GM19035 (cell line): ENCODE results near the gene GLCE.
"Not testable (repeated sequence)": the region's sequence is repeated elsewhere in the genome, so short reads cannot be mapped to it uniquely, and the experiment has no call there.

Experiments
- ATAC-seq: cut with Tn5 transposase; IDR thresholded peaks from one replicate; pipeline ENCODE4 v1.9.1; 2021; ENCODE audit not compliant: unreplicated experiment

Gene GLCE

GRCh38 chr15:69297642-69298353, 137.4 kb downstream of the GLCE start:
- ATAC-seq, result no peak

GRCh38 chr15:69298354-69298696, 137.9 kb downstream of the GLCE start:
- ATAC-seq, result no peak

- ATAC-seq, result no peak
These were observed 138.4 kb downstream of the GLCE start, which contains the start of gene PAQR5 for GRCh38 chr15:69298697-69299441. PAQR5 (plus strand) TSS chr15:69298912; CDS start chr15:69360081, 61,169 bp downstream.

GRCh38 chr15:69299451-69299886, 139.0 kb downstream of the GLCE start:
- no peak for ATAC-seq

GRCh38 chr15:69299943-69300588, 139.6 kb downstream of the GLCE start:
- ATAC-seq, result no peak

- ATAC-seq, result not testable (repeated sequence)
These were observed 140.7 kb downstream of the GLCE start for GRCh38 chr15:69301101-69301500.

GRCh38 chr15:69302087-69302486, 141.7 kb downstream of the GLCE start:
- ATAC-seq, result not testable (repeated sequence)

- no peak for ATAC-seq
These were observed 142.5 kb downstream of the GLCE start for GRCh38 chr15:69302929-69303328.

- ATAC-seq, result no peak
These were observed 143.1 kb downstream of the GLCE start for GRCh38 chr15:69303337-69304181.

GRCh38 chr15:69304182-69304545, 143.7 kb downstream of the GLCE start:
- ATAC-seq, result no peak

GRCh38 chr15:69305204-69305931, 144.9 kb downstream of the GLCE start:
- no peak for ATAC-seq

- no peak for ATAC-seq
These were observed 145.6 kb downstream of the GLCE start for GRCh38 chr15:69305933-69306568.

- no peak for ATAC-seq
These were observed 147.5 kb downstream of the GLCE start for GRCh38 chr15:69307939-69308338.

GRCh38 chr15:69308949-69309348, 148.5 kb downstream of the GLCE start:
- ATAC-seq, result no peak

- no peak for ATAC-seq
These were observed 150.9 kb downstream of the GLCE start for GRCh38 chr15:69311319-69311721.

GRCh38 chr15:69313432-69314000, 153.1 kb downstream of the GLCE start:
- ATAC-seq, result no peak

GRCh38 chr15:69314131-69314530, 153.7 kb downstream of the GLCE start:
- ATAC-seq, result no peak

- ATAC-seq, result no peak
These were observed 154.3 kb downstream of the GLCE start for GRCh38 chr15:69314736-69315135.

- ATAC-seq, result no peak
These were observed 155.1 kb downstream of the GLCE start for GRCh38 chr15:69315402-69316110.
